ENCODE data around the gene TUBB8.
"Not testable (repeated sequence)": the region's sequence is repeated elsewhere in the genome, so short reads cannot be mapped to it uniquely, and the experiment has no call there.

TUBB8 gene

DNA sequence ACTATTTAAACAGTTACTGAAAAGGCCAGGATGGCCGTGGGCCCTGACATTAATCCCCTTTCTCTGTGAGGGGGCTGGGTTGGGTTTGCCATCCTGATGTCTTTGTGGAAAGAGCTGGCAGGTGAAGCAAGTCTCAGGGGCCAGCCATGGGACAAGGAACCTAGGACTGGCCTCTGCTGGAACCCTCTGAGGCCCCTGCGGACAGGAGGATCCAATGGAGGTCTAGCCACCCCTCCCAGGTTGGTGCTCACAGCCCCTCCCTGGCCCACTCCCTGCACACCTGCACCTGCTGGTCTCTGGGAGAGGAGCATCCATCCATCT, 35.8 kb downstream of the TUBB8 start:
- DNase-seq: not testable (repeated sequence)

DNA sequence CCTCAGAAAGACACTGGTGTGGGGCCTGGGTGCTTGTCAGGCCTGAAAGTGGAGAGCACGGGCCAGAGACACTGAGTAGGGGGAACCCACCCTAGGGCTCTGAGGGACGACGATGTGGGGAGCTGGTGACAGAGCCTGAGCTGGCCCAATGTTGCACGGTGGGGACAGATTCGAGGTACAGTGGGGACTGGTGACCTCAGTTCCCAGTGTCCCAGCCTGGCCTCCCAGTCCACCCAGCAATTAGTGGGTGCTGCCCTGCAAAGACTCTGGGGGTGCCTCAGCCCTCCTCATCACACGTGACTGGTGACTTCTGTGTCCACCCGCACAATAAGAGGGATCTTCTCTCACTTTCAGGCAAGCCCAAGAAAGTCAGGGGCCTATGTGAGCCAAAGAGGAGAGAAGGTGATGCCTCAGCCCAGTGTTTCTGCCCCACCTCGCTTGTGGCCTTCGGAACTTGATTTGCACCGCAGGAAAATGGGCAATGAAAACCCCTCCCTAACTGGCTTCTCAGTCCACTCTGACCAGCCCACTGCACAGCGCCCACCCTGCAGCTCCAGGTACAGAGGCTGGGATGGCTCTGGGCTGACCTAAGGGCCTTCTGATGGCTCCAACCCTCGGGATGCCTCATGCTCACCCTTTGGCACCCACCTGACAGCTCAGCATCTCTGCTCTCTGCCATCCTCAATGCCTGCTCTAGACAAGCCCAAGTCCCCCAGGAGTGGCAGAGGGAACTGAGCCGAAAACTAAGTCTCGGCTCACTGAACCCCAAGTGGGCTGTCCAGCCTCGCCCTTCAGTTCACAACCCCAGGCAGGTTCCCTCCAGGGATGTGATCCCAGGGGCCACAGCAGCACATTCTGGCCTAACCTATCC, 36.4 kb downstream of the TUBB8 start:
- DNase-seq: not testable (repeated sequence)

DNA sequence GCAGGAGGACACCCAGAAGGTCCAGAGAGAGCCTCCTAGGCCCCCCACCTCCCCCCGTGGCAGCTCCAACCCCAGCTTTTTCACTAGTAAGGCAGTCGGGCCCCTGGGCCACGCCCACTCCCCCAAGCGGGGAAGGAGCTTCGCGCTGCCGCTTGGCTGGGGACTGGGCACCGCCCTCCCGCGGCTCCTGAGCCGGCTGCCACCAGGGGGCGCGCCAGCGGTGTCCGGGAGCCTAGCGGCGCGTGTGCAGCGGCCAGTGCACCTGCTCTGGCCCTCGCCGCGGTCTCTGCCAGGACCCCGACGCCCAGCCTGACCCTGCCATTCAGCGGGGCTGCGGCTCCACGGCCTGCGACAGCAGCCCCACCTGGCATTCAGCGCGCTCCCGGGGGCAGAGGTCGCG, 37.8 kb downstream of the TUBB8 start:
- not testable (repeated sequence) for DNase-seq

DNA sequence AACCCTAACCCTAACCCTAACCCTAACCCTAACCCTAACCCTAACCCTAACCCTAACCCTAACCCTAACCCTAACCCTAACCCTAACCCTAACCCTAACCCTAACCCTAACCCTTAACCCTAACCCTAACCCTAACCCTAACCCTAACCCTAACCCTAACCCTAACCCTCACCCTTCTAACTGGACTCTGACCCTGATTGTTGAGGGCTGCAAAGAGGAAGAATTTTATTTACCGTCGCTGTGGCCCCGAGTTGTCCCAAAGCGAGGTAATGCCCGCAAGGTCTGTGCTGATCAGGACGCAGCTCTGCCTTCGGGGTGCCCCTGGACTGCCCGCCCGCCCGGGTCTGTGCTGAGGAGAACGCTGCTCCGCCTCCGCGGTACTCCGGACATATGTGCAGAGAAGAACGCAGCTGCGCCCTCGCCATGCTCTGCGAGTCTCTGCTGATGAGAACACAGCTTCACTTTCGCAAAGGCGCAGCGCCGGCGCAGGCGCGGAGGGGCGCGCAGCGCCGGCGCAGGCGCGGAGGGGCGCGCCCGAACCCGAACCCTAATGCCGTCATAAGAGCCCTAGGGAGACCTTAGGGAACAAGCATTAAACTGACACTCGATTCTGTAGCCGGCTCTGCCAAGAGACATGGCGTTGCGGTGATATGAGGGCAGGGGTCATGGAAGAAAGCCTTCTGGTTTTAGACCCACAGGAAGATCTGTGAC, 38.7 kb downstream of the TUBB8 start:
- not testable (repeated sequence) for DNase-seq
